T-helper 1 cell (primary cell): ENCODE results near the gene DIAPH1.
A peak's percentile ranks its signal among the peaks of the same experiment; 100 is the strongest.

Experiments used
- DNase-seq, 5 donors: peaks; one replicate each; pipeline ENCODE4 v3.0.0-alpha.2; 2012 to 2020

DIAPH1 gene

DNA sequence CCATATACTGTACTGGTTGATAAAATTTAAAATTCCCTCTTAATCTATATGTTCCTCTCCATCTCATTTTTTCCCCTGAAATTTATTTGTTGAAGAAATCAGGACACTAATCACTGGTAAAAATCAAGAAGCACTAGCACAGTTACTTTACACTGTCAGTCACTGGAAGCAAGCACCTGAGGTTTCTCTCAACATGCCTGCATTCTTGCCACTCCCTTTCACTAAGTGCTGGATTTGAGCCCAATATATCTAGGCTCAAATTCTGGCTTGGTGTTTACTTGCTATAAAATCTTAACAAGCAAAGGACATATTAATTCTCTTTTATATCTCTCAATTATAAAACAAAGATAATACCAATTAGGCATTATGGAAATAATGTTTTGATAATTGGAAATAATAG, 58.6 kb downstream of the DIAPH1 start:
- DNase-seq, result no peak

DNA sequence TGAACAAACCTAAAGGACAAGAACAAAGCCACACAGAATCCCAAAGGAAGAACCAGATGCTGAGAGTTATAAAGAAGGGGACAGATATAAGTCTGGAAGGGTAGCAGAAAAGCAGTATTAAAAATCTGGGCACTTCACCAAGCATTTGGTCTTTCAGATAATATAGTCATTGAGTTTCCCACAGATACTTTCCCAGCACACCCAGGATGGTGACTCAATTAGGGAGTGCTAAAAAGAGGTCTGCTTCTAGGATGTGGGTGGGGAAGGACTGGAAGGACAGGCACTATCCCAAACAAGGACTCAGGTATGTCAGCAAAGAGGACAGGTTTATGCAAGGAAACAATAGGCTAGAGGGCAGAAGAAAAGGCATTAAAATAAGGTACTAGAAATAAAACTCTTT, 59.3 kb downstream of the DIAPH1 start:
- no peak for DNase-seq

DNA sequence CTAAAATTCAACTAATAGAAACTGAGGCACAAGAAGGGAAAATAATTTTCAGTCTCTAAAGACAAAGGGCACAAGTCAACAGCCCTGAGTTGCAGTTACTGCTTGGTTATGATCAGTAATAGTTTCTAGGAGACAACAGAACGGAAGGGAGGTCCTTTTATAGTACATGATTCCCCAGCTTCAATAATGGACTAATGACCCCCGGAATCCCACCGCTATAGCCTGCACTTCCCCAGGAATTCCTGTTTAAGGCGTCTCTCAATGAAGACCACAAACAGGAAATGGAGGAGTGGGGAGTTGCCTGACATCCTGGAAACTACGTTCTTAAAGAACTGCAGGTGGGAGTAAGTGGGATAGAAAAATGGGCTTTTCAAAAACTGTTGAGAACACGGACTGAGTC, 60.6 kb downstream of the DIAPH1 start:
- no peak for DNase-seq

DNA sequence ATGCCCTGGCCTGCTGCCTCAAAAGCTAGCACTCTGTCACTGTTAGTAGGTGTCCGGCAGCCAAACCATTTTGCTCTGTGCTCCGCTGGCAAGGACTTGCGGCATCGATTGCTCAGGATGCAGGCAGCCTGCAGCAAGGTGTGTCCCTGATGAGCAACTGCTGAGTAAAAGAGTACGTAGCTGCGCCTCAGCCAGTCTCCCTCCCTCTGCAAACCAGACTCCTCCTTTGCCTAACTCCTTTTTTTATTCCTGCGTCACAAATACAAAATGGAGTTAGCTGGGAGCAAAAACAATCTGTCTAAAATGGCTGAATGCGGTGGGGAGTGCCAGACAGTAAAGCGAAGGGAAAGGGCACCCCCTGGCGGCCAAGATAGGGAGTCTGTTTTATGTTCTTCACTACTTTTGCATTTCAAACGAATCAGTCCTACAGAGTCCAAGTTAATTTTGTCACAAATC, 61.1 kb downstream of the DIAPH1 start:
- peak; percentile 50 to 75 (median 61) for DNase-seq

DNA sequence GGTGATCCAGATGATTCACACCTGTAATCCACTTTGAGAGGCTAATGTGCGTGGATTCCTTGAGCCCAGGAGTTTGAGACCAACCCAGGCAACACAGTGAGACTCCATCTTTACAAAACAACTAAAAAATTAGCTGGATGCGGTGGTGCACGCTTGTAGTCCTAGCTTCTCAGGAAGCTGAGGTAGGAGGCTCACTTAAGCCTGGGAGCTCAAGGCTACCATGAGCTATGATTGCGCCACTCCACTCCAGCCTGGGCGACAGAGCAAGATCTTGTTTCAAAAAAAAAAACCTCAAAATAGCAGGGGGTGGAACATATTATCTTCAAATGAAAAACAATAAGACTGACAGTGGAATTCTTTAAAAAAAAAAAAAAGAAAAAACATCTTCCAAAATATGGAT, 70.9 kb downstream of the DIAPH1 start:
- no peak for DNase-seq

DNA sequence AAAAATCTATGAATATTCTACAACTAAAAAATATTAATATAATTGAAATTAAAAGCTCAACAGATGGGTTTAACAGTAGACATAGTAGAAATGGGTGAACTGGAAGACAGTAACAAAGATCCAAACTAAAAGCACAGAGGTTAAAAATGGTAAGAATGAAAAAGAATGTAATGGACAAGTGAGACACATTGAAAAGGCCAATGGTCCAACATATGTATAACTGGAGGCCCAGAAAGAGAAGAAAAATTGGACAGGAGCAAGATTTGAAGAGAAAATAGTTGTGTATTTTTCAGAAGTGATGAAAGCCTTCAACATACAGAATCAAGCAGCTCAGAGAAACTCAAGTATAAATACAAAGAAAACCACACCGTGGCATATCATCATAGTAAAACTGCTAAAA, 71.3 kb downstream of the DIAPH1 start:
- no peak for DNase-seq

DNA sequence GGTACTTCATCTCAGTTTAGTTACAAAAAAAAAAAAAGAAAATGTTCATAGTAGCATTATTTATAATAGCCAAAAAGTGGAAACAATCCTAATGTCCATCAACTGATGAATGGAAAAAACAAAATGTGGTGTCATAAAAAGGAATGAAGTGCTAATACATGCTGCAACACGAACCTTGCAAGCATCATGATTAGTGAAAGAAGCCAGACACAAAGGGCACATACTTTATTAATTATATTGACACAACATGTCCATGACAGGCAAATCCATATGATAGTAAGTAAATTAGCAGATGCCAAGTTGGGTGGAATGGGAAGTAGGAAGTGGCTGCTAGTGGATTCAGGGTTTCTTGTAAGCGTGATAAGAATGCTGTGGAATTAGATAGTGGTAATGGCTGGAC, 75.7 kb downstream of the DIAPH1 start:
- DNase-seq, result no peak

DNA sequence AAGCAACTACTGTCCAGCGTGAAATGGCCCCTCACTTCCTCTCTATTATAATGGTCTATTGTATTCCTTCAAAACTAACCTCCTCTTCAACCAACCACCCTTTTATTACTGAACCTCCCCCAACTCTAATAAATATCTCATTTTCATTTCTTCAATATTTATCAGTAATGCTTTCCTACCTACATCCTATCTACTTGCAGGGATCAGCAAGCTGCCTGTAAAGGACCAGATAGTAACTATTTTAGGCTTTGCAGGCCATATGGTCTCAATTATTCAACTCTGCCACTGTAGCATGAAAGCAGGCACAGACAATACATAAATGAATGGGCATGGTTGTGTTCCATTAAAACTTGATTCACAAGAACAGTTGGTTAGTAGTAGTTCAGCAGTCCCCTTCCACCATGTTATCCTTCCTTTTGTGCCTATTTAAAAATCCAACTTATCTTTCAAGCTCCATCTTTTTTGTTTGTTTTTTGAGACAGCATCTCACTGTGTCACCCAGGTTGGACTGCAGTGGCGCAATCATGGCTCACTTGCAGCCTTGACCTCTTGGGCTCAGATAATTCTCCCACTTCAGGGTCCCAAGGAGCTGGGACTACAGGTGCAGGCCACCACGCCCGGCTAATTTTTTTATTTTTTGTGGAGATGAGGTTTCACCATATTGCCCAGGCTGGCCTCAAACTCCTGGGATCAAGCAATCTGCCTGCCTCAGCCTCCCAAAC, 84.1 kb downstream of the DIAPH1 start:
- DNase-seq, result no peak

DNA sequence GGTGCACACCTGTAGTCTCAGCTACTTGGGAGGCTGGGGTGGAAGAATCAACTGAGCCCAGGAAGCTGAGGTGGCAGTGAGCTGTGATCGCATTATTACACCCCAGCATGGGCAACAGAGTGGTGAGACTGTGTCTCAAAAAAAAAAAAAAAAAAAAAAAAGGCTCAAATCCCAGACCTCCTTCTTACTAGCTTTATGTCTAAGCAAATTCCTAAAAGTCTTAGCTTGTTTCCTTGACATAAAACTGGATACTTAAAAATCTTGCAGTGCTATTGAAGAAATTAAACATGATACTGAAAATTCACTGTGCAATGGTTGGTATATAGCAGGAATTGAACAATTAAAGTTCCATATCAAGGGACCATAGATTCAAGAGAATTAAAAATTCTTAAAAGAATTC, 84.9 kb downstream of the DIAPH1 start:
- no peak for DNase-seq

DNA sequence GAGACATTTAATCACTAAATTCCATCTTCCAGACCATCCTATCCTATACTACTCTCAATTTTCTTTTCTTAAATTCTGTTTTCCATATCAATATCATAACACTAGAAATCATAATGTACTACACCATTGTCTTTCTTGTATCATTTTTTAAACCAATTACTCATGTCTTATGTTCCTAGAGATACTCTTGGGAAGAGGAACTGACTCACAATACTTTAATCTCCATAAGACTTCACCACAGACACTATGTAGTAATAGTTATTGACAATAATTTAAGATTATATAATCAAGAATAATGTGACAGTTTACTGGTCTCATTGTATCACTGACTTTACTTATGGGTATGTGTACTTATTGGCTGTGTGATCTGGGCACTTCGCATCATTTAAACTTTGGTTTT, 86.1 kb downstream of the DIAPH1 start:
- DNase-seq, result no peak

DNA sequence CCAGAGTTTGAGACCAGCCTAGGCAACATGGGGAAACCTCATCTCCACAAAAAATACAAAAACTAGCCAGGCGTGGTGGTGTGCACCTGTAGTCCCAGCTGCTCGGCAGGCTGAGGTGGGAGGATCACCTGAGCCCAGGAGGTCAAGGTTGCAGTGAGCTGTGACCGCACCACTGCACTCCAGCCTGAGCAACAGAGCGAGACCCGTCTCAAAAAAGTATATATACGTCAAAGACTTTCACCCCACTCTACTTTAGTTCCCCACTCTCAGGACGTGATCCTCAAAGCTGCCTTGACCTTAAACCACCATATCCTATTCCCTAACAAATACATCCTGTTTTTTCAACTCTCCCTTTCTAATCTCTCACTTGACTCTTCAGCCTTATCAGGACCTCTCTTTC, 88.9 kb downstream of the DIAPH1 start:
- no peak for DNase-seq

DNA sequence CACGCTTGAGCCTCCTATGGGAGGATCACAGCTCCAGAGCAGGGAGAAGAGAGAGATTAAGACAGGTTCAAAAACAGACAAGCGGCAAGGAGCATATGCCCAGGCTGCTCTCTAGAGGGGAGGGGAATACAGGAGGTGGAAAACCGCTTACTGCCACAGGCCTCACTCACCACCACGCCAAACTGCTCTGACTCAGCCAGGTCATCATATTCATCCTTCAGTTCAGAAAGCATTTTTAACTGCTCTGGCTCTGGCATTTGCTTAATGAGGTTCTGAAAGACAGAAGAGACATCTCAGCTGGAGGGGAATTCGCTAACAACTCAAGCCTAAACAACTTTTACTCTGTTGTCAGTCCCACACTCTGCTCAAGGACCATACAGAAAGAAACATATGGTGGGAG, 89.8 kb downstream of the DIAPH1 start:
- DNase-seq, result no peak

DNA sequence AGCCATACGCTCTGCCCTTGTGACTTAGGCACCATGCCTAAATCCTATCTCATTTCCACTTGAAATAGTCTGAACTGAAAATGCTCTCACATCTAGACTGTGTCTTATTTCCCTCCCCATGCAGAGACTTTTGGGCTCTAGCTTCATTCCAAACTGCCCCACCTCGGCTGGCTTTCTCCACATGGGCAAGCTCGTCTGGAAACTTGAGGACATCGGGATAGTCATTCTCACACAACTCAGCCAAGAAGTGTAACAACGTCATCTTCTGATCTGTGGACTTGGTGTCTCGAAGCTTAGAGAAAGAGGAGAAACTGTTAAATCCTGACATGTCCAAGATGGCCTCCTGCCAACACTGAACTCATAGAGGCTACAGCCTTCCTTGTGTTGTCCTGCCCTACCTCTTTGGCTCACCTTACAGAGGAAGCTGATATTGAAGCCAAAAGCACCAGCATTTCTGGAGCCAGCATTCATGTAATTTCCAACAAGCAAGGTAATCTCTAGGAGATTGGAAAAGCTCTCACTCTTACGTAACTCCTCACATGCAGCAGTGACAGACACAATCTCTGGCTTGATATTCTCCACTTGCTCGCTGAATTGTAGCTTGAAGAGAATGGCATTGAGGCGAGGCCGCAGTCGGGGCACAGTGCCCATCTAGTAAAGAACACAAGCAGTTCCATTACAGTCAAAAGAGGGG, 90.4 kb downstream of the DIAPH1 start:
- no peak for DNase-seq

DNA sequence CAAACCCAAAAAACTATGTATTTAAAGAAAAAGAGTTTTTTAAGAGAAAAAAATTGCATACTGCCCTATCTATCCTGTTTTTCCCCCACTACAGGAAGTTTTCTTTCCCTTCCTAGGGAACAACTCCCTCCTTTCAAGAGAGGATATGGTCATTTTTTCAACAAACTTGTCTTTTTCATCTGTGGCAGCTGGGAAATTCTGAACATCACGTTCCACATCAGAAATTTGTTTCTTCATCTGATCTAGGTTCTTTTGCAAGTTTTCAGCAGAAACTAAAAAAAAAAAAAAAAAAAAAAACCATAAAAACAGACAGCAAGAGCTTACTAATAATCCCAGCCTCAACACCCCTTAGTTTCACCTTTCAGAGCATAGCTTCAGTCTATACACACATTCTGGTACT, 91.4 kb downstream of the DIAPH1 start:
- DNase-seq, result no peak

DNA sequence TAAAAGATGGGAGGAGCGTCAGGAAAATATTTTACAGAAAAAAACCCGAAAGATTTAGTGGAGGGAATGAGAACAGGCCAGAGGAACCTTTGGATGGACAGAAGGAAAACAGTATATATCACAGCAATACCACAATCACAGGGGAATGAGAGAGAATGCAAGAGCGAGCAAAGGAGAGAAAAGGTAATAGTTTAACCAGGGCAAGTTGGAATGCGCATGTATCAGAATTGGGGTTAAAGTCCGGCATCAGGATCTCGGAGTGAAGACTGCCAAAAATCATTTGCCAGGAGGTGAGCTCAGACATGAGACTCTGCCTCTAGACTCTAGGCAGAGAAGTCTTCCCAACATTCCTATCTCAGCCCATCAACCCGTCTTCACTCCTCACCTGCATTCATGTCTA, 93.1 kb downstream of the DIAPH1 start:
- DNase-seq, result no peak

DNA sequence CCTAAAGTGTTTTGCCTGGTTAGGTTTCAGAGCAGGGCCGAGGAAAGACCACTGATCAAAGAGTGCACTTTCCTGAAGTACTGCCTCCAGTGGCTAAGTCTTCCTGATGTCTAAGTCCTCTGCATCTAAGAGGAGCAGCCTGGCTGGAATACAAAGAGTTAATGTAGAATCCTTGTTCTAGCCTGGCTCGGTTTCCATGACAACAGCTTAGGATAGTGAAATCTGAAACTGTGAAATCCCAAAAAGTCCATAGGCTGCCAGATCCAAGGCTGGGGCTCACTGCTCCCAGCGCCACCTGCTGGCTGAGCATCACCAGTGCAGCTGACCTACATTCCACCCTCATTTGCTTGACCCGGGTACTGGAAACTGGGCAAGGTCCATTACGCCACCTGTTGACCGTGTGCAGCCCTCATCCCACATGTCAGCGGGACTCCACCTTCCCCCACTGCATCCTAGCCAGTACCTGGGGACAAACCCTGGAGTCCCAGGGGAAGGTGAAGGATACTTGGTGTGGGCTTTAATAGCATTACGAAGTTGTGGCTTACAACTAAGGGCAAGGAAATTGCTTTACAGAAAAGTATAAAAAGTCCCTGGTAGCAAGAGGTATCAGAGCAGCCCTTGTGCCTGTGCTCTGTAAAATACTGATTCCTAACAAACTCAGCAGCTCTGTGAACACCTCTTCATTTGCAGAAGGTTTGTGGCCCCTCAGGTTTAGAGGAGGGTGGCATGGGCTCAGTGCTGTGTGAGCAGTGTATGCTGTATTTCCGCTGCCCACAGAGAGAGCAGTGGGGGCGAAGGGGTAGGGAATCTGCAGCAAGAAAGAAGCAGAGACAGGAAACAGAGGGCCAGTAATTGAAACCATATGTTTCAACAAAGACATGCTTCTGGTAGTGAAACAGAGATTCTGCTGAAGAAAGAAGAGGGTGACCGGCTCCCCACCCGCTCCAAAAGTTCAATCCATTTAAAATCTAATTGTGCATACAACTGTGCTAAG, 93.9 kb downstream of the DIAPH1 start:
- DNase-seq, result peak in 4 of 5 donors; percentile 26 to 48 (median 39)

DNA sequence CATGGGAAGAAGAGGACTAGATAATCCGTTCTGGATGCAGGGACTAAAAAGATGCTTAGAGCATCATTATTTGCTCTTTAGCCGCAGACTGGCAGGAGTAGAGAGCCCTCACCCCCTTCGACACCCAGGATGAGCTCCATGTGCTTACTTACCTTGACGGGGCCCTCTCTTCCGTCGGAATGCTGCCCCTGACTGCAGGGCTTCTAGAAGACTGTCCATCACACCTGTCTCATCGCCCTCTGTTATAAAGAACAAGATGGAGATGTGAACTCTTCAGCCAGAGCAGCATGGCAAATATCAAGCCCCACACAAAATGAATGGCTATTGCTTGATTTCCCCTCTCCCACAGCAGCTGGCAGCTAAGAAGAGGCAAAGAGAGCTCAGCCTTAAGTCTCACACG, 94.8 kb downstream of the DIAPH1 start:
- no peak for DNase-seq

DNA sequence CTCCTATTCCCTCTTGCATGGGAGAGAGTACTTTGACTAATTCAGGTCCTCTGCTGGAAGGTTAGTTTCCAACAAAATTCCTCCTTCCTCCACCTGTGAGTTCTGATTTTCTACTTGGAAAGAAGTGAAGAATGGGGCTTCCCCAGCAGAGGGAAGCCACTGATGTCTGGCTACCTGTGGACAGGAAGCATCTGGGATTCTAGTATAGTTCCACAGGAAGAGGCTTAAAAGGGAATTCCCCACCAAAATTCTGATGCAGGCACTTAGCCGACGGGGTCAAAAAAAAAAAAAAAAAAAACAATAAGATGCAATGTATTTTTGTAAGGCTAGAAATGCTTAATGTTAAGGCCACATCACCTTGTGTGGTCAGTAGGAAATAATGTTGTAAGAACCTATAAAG, 96.5 kb downstream of the DIAPH1 start:
- no peak for DNase-seq

DNA sequence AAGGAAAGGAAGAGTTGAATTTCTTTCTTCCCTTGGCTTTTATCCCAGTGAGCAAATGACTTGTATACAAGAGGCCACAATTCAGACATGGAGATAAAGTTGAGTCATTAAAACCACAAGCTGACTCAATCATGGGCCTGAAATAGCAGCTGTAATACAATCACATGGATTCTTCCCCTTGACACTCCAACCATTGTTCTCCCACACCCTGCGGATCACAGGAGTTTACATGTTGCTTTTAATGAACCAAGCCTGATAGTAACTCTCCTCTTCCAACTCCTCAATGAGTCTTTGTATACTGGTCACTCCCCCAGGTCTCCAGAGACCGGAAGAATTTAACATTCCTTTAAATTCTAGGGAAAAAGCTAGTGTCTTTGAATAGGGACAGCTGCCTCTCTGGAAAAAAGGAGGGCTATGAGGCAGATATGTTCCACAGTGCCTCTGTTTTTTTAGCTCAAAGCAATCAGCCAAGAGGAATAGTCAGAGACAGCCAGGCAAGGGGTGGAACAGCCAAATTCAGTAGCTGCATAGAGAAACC, 97.5 kb downstream of the DIAPH1 start:
- DNase-seq, result peak in 1 of 5 donors; percentile 29

DNA sequence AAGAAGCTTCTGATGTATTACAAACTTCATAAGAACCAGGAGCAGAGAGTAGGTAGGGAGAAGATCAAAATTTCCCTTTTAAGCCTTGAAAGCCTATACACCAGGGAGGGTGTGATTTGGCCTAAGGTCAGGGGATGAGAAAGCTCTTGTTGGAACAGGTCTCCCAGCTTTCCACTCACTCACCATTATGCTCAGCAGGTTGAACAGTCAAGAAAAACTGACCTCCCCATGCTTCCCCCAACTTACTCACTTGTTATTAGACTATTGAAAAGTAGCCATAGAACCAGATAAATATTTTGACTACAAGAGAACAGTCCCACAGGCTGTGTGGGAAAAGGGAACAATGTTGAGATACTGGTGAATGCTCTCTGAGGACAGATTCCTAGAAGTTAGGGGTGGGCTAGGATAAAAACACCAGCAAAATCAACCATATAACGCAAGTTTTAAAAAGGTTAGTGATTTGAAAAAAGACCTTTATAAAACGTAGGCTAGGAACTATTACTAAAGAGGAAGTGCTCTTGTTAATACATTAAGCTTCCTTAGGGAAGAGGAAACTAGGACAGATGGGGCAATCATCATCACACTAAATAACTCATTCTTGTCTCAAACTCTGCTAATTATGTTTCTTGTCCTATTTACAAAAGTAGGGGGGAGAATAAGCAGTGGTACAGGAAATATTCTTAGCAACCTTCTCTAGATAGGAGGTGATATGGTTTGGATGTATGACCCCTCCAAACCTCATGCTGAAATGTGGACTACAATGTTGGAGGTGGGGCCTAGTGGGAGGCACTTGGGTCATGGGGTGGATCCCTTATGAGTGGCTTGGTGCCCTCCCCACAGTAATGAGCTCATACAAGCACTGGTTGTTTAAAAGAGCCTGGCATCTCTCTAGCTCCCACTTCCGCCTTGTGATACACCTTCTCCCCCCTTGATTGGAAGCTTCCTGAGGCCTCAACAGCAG, 98.9 kb downstream of the DIAPH1 start:
- DNase-seq, result no peak

DNA sequence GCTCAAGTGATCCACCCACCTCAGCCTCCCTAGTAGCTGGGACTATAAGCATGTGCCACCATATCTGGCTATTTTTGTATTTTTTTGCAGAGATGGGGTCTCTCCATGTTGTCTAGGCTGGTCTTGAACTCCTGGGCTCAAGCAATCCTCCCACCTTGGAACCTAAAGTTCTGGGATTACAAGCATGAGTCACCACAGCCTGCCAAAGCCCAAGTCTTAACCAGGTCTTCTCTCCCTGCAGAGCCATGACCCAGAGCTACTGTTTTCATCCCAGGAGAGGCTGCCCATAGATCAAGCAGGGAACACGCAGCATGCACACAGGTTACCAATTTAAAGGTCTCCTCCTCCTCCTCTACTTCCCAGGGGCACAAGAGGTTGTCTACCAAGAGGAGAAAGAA, 100.2 kb downstream of the DIAPH1 start:
- no peak for DNase-seq
